HCT116 (cell line): ENCODE measurements around the gene CACNG3. TPM values are rescaled to one million over a fixed set of nuclear protein-coding genes. Genes with fewer than 3 reads are reported as not detected.

Source experiments
- ATAC-seq: fragments of 200-7000 bp; cut with Tn5 transposase; 2 replicates; pipeline ENCODE4 v1.9.1; 2020; ENCODE audit warnings: mild to moderate bottlenecking, moderate library complexity
- BruUV-seq: library from RNA; stranded (reverse); fragments of 400-500 nt; replicated peaks from 2 replicates; lab custom pipeline; 2021; lab: Mats Ljungman, UMichigan
- CTCF ChIA-PET: fragments of 300-600 bp; sonication (Branson Sonifier 250); formaldehyde crosslinking; loops from one replicate; lab custom pipeline; 2021; ENCODE audit warnings: antibody characterized with exemption; lab: Charles Lee
- POLR2A ChIA-PET: fragments of 300-600, 350-600 bp; sonication (Branson Sonifier 250); formaldehyde crosslinking; loops from one replicate; lab custom pipeline; 2021; ENCODE audit warnings: antibody characterized with exemption; lab: Charles Lee
- RAD21 ChIA-PET, 2 experiments: fragments of 300-600 bp; sonication (Branson Sonifier 250); formaldehyde crosslinking; loops; one replicate each; lab custom pipeline; 2023; ENCODE audit warnings: low total read pairs in 2 of 2; ENCODE audit not compliant: uncharacterized antibody in 2 of 2, unreplicated experiment in 2 of 2, low non-redundant PET in 1 of 2; lab: Charles Lee
- DNase-seq: peaks from one replicate; pipeline ENCODE4 v3.0.0-alpha.2; 2010; ENCODE audit warnings: low read depth, low spot score
- H2AFZ ChIP-seq: fragments of 200-600 bp; shearing (Covaris generic), sonication (generic); 2 replicates; pipeline ENCODE4 v1.6.1; 2017; ENCODE audit warnings: low read depth, mixed run types, mixed read lengths, antibody characterized with exemption, low read length; ENCODE audit not compliant: poor library complexity, severe bottlenecking
- H3K27ac ChIP-seq: 2 replicates; pipeline ENCODE4 v1.5.1; 2012; ENCODE audit warnings: low read depth, low read length
- H3K27me3 ChIP-seq: fragments of 200-600 bp; sonication (generic); 2 replicates; pipeline ENCODE4 v1.6.1; 2016; ENCODE audit warnings: mixed run types, low read length, mixed read lengths; ENCODE audit not compliant: insufficient read depth
- H3K36me3 ChIP-seq, 2 experiments: fragments of 200-500 bp in 1 of 2; fragments of 200-600 bp in 1 of 2; sonication (Bioruptor generic) in 1 of 2; sonication (generic) in 1 of 2; 2 replicates each; pipeline versions ENCODE4 v1.5.1 to v1.6.1; 2014 to 2016; ENCODE audit warnings: low read length in 2 of 2, inconsistent platforms in 1 of 2, mixed read lengths in 1 of 2, mixed run types in 1 of 2; ENCODE audit not compliant: insufficient read depth in 2 of 2, control insufficient read depth in 1 of 2
- H3K4me1 ChIP-seq, 2 experiments: fragments of 200-600 bp in 1 of 2; sonication (generic) in 1 of 2; 2 replicates each; pipeline versions ENCODE4 v1.5.1 to v1.6.1; 2012 to 2017; ENCODE audit warnings: low read length in 2 of 2, inconsistent platforms in 1 of 2, mild to moderate bottlenecking in 1 of 2, mixed read lengths in 1 of 2, mixed run types in 1 of 2, moderate library complexity in 1 of 2; ENCODE audit not compliant: insufficient read depth in 2 of 2, control insufficient read depth in 1 of 2
- H3K4me2 ChIP-seq: fragments of 200-600 bp; sonication (generic); 2 replicates; pipeline ENCODE4 v1.6.1; 2017; ENCODE audit warnings: mixed run types, low read length, mixed read lengths
- H3K4me3 ChIP-seq, 2 experiments: fragments of 200-600 bp in 1 of 2; sonication (generic) in 1 of 2; replicated peaks in 1 of 2; 2 replicates each; pipeline ENCODE4 v1.5.1; 2011 to 2016; ENCODE audit warnings: low read length in 2 of 2, control low read depth in 1 of 2, low read depth in 1 of 2, mild to moderate bottlenecking in 1 of 2, mixed read lengths in 1 of 2, mixed run types in 1 of 2
- H3K79me2 ChIP-seq: fragments of 200-600 bp; sonication (generic); 2 replicates; pipeline ENCODE4 v1.6.1; 2017; ENCODE audit warnings: mild to moderate bottlenecking, mixed run types, low read length, moderate library complexity, mixed read lengths; ENCODE audit not compliant: insufficient read depth
- H3K9ac ChIP-seq: fragments of 200-600 bp; sonication (generic); 2 replicates; pipeline ENCODE4 v1.6.1; 2016; ENCODE audit warnings: low read length, mixed read lengths
- H3K9me2 ChIP-seq: fragments of 200-600 bp; sonication (generic), shearing (Covaris generic); 2 replicates; pipeline ENCODE4 v1.6.1; 2017; ENCODE audit warnings: mixed run types, mild to moderate bottlenecking, moderate library complexity; ENCODE audit not compliant: insufficient read depth
- H3K9me3 ChIP-seq, 2 experiments: fragments of 200-500 bp in 1 of 2; fragments of 200-600 bp in 1 of 2; sonication (Bioruptor generic) in 1 of 2; sonication (generic) in 1 of 2; 2 replicates each; pipeline ENCODE4 v1.6.1; 2014 to 2017; ENCODE audit warnings: low read length in 2 of 2, mixed read lengths in 2 of 2, inconsistent platforms in 1 of 2, low read depth in 1 of 2, mild to moderate bottlenecking in 1 of 2, mixed run types in 1 of 2, moderate library complexity in 1 of 2; ENCODE audit not compliant: control insufficient read depth in 1 of 2, insufficient read depth in 1 of 2
- H4K20me1 ChIP-seq: fragments of 200-600 bp; sonication (generic), shearing (Covaris generic); 2 replicates; pipeline ENCODE4 v1.6.1; 2017; ENCODE audit warnings: mixed run types, mild to moderate bottlenecking, moderate library complexity; ENCODE audit not compliant: insufficient read depth
- EGR1 ChIP-seq: IDR thresholded peaks from 2 replicates; pipeline ENCODE4 v1.6.1; 2012; ENCODE audit warnings: low read depth
- EZH2 ChIP-seq: fragments of 200-600 bp; sonication (generic); IDR thresholded peaks from 2 replicates; pipeline ENCODE4 v1.6.1; 2017; ENCODE audit warnings: antibody characterized with exemption, mixed run types
- EZH2phosphoT487 ChIP-seq: fragments of 200-600 bp; IDR thresholded peaks from 2 replicates; pipeline ENCODE4 v1.6.1; 2018; ENCODE audit warnings: antibody characterized with exemption, borderline replicate concordance
- FOSL1 ChIP-seq: IDR thresholded peaks from 2 replicates; pipeline ENCODE4 v1.6.1; 2012; ENCODE audit warnings: low read depth
- JUND ChIP-seq: IDR thresholded peaks from 2 replicates; pipeline ENCODE4 v1.6.1; 2012
- POLR2A ChIP-seq: IDR thresholded peaks from 2 replicates; pipeline ENCODE4 v1.7.0; 2011; ENCODE audit warnings: borderline replicate concordance; ENCODE audit not compliant: insufficient read depth, insufficient read length; ENCODE audit errors: extremely low read depth
- POLR2AphosphoS5 ChIP-seq: IDR thresholded peaks from 2 replicates; pipeline ENCODE4 v1.6.1; 2011; ENCODE audit warnings: mild to moderate bottlenecking, low read depth, low read length, moderate library complexity
- SIN3A ChIP-seq: IDR thresholded peaks from 2 replicates; pipeline ENCODE4 v1.6.1; 2012; ENCODE audit warnings: low read depth
- SRF ChIP-seq: IDR thresholded peaks from 2 replicates; pipeline ENCODE4 v1.6.1; 2012; ENCODE audit warnings: low read depth
- ZNF274 ChIP-seq: fragments of 200-500 bp; sonication (Bioruptor generic); IDR thresholded peaks from 2 replicates; pipeline ENCODE4 v1.6.1; 2014; ENCODE audit warnings: mild to moderate bottlenecking, low read depth, low read length, inconsistent platforms
- intact Hi-C: fragments of 100-400 bp; cut with micrococcal nuclease; formaldehyde crosslinking; loops from 2 replicates; pipeline ENCODE4 v1.10.0; 2022
- total RNA-seq: library from RNA; stranded (reverse); gene quantifications from one replicate; pipeline ENCODE4 v1.2.1, GENCODE V29; 2021; ENCODE audit not compliant: unreplicated experiment
- TF ChIP-seq, protein P1 (sequence below): IDR thresholded peaks from 2 replicates; pipeline ENCODE4 v1.6.1; 2012; ENCODE audit warnings: low read depth

CACNG3 gene
- total RNA-seq, 1 experiment from 2014 or later = not detected

GRCh38 chr16:24360936-24361335 is 104.8 kb downstream of the CACNG3 start:
- no TSS peak for BruUV-seq
- DNase-seq = no peak
- H3K27ac ChIP-seq = no peak overlapping the region
- no peaks in the 10 kb centered on the region for H3K36me3 ChIP-seq
- no peaks in the 10 kb centered on the region for H3K4me1 ChIP-seq
- H3K4me2 ChIP-seq = no peak overlapping the region
- no peak overlapping the region for H2AFZ ChIP-seq
- H3K4me3 ChIP-seq = no peak overlapping the region
- CTCF ChIA-PET = no interaction called here
- H4K20me1 ChIP-seq = no peaks in the 10 kb centered on the region
- RAD21 ChIA-PET = no interaction called here
- intact Hi-C loops = no loop called here
- H3K79me2 ChIP-seq = no peaks in the 10 kb centered on the region
- H3K9me2 ChIP-seq = no peaks in the 10 kb centered on the region
- TF ChIP-seq ZNF274 = no peak
- no peak for TF ChIP-seq FOSL1
- TF ChIP-seq SIN3A = no peak
- no peak for TF ChIP-seq EZH2
- no peak for TF ChIP-seq POLR2A
- TF ChIP-seq SRF = no peak
- no peak for TF ChIP-seq JUND
- TF ChIP-seq, protein P1, sequence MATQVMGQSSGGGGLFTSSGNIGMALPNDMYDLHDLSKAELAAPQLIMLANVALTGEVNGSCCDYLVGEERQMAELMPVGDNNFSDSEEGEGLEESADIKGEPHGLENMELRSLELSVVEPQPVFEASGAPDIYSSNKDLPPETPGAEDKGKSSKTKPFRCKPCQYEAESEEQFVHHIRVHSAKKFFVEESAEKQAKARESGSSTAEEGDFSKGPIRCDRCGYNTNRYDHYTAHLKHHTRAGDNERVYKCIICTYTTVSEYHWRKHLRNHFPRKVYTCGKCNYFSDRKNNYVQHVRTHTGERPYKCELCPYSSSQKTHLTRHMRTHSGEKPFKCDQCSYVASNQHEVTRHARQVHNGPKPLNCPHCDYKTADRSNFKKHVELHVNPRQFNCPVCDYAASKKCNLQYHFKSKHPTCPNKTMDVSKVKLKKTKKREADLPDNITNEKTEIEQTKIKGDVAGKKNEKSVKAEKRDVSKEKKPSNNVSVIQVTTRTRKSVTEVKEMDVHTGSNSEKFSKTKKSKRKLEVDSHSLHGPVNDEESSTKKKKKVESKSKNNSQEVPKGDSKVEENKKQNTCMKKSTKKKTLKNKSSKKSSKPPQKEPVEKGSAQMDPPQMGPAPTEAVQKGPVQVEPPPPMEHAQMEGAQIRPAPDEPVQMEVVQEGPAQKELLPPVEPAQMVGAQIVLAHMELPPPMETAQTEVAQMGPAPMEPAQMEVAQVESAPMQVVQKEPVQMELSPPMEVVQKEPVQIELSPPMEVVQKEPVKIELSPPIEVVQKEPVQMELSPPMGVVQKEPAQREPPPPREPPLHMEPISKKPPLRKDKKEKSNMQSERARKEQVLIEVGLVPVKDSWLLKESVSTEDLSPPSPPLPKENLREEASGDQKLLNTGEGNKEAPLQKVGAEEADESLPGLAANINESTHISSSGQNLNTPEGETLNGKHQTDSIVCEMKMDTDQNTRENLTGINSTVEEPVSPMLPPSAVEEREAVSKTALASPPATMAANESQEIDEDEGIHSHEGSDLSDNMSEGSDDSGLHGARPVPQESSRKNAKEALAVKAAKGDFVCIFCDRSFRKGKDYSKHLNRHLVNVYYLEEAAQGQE = no peak
- no peak for TF ChIP-seq EGR1
- no peak for TF ChIP-seq POLR2AphosphoS5
- TF ChIP-seq EZH2phosphoT487 = no peak
- TF ChIP-seq, all 23 proteins: peak for 0
- POLR2A ChIA-PET = no interaction called here
- Histone ChIP-seq H3K27me3 (peaks cover 36% of the 10 kb centered on the region), H3K9ac (no peak overlapping the region), H3K9me3 (no peaks in the 10 kb centered on the region)
- no peak for ATAC-seq
